Panc1 (cell line): ENCODE results near the gene LIPK. TPM values are rescaled to one million over a fixed set of nuclear protein-coding genes. Genes with fewer than 3 reads are reported as not detected.

Experiments used
- ATAC-seq: fragments of 200-7000 bp; cut with Tn5 transposase; 2 replicates; pipeline ENCODE4 v1.9.1; 2020; ENCODE audit warnings: mild to moderate bottlenecking, moderate library complexity
- BruUV-seq: library from RNA; stranded (reverse); fragments of 400-500 nt; replicated peaks from 2 replicates; lab custom pipeline; 2021; lab: Mats Ljungman, UMichigan
- CTCF ChIA-PET: fragments of 300-600 bp; sonication (Branson Sonifier 250); formaldehyde crosslinking; loops from one replicate; lab custom pipeline; 2022; ENCODE audit warnings: antibody characterized with exemption; lab: Charles Lee
- POLR2A ChIA-PET: fragments of 300-600 bp; sonication (Branson Sonifier 250); formaldehyde crosslinking; loops from one replicate; lab custom pipeline; 2022; ENCODE audit warnings: antibody characterized with exemption; lab: Charles Lee
- DNase-seq: peaks from one replicate; pipeline ENCODE4 v3.0.0-alpha.2; 2010; ENCODE audit warnings: low read depth, low spot score
- H3K27ac ChIP-seq: 2 replicates; pipeline ENCODE4 v1.5.1; 2011; ENCODE audit warnings: mild to moderate bottlenecking, low read length, inconsistent platforms
- H3K27me3 ChIP-seq: fragments of 200-500 bp; sonication (Bioruptor generic); 2 replicates; pipeline ENCODE4 v1.6.0; 2014; ENCODE audit warnings: low read length, inconsistent platforms; ENCODE audit not compliant: control insufficient read depth, insufficient read depth
- H3K36me3 ChIP-seq: fragments of 200-500 bp; sonication (Bioruptor generic); 2 replicates; pipeline ENCODE4 v1.5.1; 2014; ENCODE audit warnings: inconsistent platforms, mild to moderate bottlenecking, low read length, moderate library complexity; ENCODE audit not compliant: control insufficient read depth, insufficient read depth
- H3K4me1 ChIP-seq: 2 replicates; pipeline ENCODE4 v1.5.1; 2011; ENCODE audit warnings: inconsistent platforms, mild to moderate bottlenecking, low read length, moderate library complexity; ENCODE audit not compliant: control insufficient read depth, insufficient read depth
- H3K4me3 ChIP-seq, 2 experiments: 2 replicates each; pipeline ENCODE4 v1.5.1; 2011 to 2012; ENCODE audit warnings: low read depth in 2 of 2, low read length in 2 of 2, mild to moderate bottlenecking in 2 of 2, inconsistent platforms in 1 of 2, moderate library complexity in 1 of 2
- H3K9me3 ChIP-seq: fragments of 200-500 bp; sonication (Bioruptor generic); 2 replicates; pipeline ENCODE4 v1.5.1; 2014; ENCODE audit warnings: low read depth, mild to moderate bottlenecking, inconsistent platforms, low read length, moderate library complexity; ENCODE audit not compliant: control insufficient read depth, insufficient read depth
- POLR2AphosphoS5 ChIP-seq: IDR thresholded peaks from 2 replicates; pipeline ENCODE4 v1.6.1; 2012; ENCODE audit warnings: mild to moderate bottlenecking, low read depth, low read length, moderate library complexity
- SIN3A ChIP-seq: IDR thresholded peaks from 2 replicates; pipeline ENCODE4 v1.6.1; 2012; ENCODE audit warnings: low read depth, mild to moderate bottlenecking, low read length, moderate library complexity, borderline replicate concordance; ENCODE audit not compliant: insufficient read depth
- TCF7L2 ChIP-seq: IDR thresholded peaks from 2 replicates; pipeline ENCODE4 v1.6.1; 2011; ENCODE audit warnings: mild to moderate bottlenecking, low read depth, low read length, inconsistent platforms
- in situ Hi-C: cut with HindIII; loops from 2 replicates; pipeline ENCODE4 v1.10.0; 2016; ENCODE audit warnings: low sequenced_read_pairs, low pct_unique_long_range_greater_than_20kb
- intact Hi-C: fragments of 100-400 bp; cut with micrococcal nuclease; formaldehyde crosslinking; loops from one replicate; pipeline ENCODE4 v1.10.0; 2022; ENCODE audit not compliant: unreplicated experiment
- total RNA-seq: library from RNA; stranded (reverse); gene quantifications from one replicate; pipeline ENCODE4 v1.2.1, GENCODE V29; 2021; ENCODE audit not compliant: unreplicated experiment
- TF ChIP-seq, protein P1 (sequence below): fragments of 450-650 bp; IDR thresholded peaks from 2 replicates; pipeline ENCODE4 v1.5.1; 2017; ENCODE audit warnings: mild to moderate bottlenecking
- TF ChIP-seq, protein P2 (sequence below), 2 experiments: IDR thresholded peaks; 2 replicates each; pipeline ENCODE4 v1.6.1; 2011 to 2012; ENCODE audit warnings: low read depth in 2 of 2, control low read depth in 1 of 2, low read length in 1 of 2, mild to moderate bottlenecking in 1 of 2, moderate library complexity in 1 of 2; ENCODE audit not compliant: insufficient read depth in 1 of 2

The LIPK gene
- total RNA-seq, 1 experiment from 2014 or later: not detected

GRCh38 chr10:88725798-88726197 is 19.7 kb downstream of the LIPK start:
- Histone ChIP-seq H3K27me3 (no peaks in the 10 kb centered on the region), H3K4me3 (no peak overlapping the region), H3K9me3 (no peaks in the 10 kb centered on the region), H3K4me1 (no peaks in the 10 kb centered on the region), H3K27ac (no peak overlapping the region), H3K36me3 (no peaks in the 10 kb centered on the region)
- ChIA-PET POLR2A (no interaction called here), CTCF (interaction anchor here (0.6 kb wide), 1 partner anchor 139 kb away, joined by 3 read pairs; no protein-coding TSS in a partner anchor)
- BruUV-seq: no TSS peak
- TF ChIP-seq TCF7L2: no peak
- TF ChIP-seq, protein P1, sequence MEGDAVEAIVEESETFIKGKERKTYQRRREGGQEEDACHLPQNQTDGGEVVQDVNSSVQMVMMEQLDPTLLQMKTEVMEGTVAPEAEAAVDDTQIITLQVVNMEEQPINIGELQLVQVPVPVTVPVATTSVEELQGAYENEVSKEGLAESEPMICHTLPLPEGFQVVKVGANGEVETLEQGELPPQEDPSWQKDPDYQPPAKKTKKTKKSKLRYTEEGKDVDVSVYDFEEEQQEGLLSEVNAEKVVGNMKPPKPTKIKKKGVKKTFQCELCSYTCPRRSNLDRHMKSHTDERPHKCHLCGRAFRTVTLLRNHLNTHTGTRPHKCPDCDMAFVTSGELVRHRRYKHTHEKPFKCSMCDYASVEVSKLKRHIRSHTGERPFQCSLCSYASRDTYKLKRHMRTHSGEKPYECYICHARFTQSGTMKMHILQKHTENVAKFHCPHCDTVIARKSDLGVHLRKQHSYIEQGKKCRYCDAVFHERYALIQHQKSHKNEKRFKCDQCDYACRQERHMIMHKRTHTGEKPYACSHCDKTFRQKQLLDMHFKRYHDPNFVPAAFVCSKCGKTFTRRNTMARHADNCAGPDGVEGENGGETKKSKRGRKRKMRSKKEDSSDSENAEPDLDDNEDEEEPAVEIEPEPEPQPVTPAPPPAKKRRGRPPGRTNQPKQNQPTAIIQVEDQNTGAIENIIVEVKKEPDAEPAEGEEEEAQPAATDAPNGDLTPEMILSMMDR: no peak
- no peak for DNase-seq
- intact Hi-C loops: no loop called here
- ATAC-seq: no peak
- in situ Hi-C loops: no loop called here

GRCh38 chr10:88728107-88728763 is 22.2 kb downstream of the LIPK start:
- Histone ChIP-seq H3K4me1 (no peaks in the 10 kb centered on the region), H3K36me3 (no peaks in the 10 kb centered on the region), H3K27me3 (no peaks in the 10 kb centered on the region), H3K27ac (no peak overlapping the region), H3K4me3 (no peak overlapping the region), H3K9me3 (no peaks in the 10 kb centered on the region)
- CTCF ChIA-PET: interaction anchor here (0.5 kb wide), 1 partner anchor 145 kb away, joined by 9 read pairs; the partner anchor contains the start of gene RNLS
- ATAC-seq (no peak), DNase-seq (no peak)
- in situ Hi-C loops (no loop called here), intact Hi-C loops (no loop called here)
- TF ChIP-seq, protein P1: peak; percentile 67
- TF ChIP-seq POLR2AphosphoS5: no peak
- POLR2A ChIA-PET: interaction anchor here (0.6 kb wide), 1 partner anchor 126 kb away, joined by 3 read pairs; no protein-coding TSS in a partner anchor
- no TSS peak for BruUV-seq

DNA sequence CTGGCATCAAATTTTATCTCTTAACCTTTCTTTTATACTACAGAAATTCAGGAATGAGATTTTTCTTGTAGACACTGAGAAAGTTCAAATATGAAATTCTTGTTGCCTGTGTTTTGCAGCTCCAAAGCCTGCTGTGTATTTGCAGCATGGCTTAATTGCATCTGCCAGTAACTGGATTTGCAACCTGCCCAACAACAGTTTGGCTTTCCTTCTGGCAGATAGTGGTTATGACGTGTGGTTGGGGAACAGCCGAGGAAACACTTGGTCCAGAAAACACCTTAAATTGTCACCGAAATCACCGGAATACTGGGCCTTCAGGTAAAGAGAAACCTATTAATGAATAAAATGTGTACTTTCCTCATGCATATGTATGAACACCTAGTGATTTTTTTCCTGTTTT is 24.8 kb downstream of the LIPK start:
- TF ChIP-seq TCF7L2 (no peak), SIN3A (no peak), POLR2AphosphoS5 (no peak)
- TF ChIP-seq, protein P1: no peak
- TF ChIP-seq, protein P2, sequence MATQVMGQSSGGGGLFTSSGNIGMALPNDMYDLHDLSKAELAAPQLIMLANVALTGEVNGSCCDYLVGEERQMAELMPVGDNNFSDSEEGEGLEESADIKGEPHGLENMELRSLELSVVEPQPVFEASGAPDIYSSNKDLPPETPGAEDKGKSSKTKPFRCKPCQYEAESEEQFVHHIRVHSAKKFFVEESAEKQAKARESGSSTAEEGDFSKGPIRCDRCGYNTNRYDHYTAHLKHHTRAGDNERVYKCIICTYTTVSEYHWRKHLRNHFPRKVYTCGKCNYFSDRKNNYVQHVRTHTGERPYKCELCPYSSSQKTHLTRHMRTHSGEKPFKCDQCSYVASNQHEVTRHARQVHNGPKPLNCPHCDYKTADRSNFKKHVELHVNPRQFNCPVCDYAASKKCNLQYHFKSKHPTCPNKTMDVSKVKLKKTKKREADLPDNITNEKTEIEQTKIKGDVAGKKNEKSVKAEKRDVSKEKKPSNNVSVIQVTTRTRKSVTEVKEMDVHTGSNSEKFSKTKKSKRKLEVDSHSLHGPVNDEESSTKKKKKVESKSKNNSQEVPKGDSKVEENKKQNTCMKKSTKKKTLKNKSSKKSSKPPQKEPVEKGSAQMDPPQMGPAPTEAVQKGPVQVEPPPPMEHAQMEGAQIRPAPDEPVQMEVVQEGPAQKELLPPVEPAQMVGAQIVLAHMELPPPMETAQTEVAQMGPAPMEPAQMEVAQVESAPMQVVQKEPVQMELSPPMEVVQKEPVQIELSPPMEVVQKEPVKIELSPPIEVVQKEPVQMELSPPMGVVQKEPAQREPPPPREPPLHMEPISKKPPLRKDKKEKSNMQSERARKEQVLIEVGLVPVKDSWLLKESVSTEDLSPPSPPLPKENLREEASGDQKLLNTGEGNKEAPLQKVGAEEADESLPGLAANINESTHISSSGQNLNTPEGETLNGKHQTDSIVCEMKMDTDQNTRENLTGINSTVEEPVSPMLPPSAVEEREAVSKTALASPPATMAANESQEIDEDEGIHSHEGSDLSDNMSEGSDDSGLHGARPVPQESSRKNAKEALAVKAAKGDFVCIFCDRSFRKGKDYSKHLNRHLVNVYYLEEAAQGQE (IDR thresholded peaks at IDR 0.05; ENCODE audit: insufficient read depth in 1 of 2, low read depth in 2 of 2, low read length in 1 of 2): no peak
- in situ Hi-C loops (no loop called here), intact Hi-C loops (no loop called here)
- no peaks in the 10 kb centered on the region for H3K9me3 ChIP-seq
- H3K4me1 ChIP-seq: no peaks in the 10 kb centered on the region
- no TSS peak for BruUV-seq
- CTCF ChIA-PET: no interaction called here
- ATAC-seq (no peak), DNase-seq (no peak)
- no peak overlapping the region for H3K27ac ChIP-seq
- no peak overlapping the region for H3K4me3 ChIP-seq
- H3K27me3 ChIP-seq: no peaks in the 10 kb centered on the region
- H3K36me3 ChIP-seq: no peaks in the 10 kb centered on the region
- POLR2A ChIA-PET: no interaction called here
